ENCODE measurements around the gene HKDC1.

GRCh38 chr10:69246036-69246435 lies 25.9 kb downstream of the HKDC1 start:
- TF ChIP-seq POLR2A (IDR thresholded peaks at IDR 0.05) (no peak), POLR2AphosphoS5 (IDR thresholded peaks at IDR 0.05) (no peak), CTCF (IDR thresholded peaks at IDR 0.05) (no peak)

Measured in gastroesophageal sphincter (tissue), 3 donors.